HG03095 (cell line): Measurements from ENCODE around the gene ITGB1BP1.
"Not testable (repeated sequence)": the region's sequence is repeated elsewhere in the genome, so short reads cannot be mapped to it uniquely, and the experiment has no call there.

Experiments
- ATAC-seq: cut with Tn5 transposase; IDR thresholded peaks from one replicate; pipeline ENCODE4 v1.9.1; 2021; ENCODE audit warnings: moderate library complexity; ENCODE audit not compliant: unreplicated experiment

Gene ITGB1BP1

DNA sequence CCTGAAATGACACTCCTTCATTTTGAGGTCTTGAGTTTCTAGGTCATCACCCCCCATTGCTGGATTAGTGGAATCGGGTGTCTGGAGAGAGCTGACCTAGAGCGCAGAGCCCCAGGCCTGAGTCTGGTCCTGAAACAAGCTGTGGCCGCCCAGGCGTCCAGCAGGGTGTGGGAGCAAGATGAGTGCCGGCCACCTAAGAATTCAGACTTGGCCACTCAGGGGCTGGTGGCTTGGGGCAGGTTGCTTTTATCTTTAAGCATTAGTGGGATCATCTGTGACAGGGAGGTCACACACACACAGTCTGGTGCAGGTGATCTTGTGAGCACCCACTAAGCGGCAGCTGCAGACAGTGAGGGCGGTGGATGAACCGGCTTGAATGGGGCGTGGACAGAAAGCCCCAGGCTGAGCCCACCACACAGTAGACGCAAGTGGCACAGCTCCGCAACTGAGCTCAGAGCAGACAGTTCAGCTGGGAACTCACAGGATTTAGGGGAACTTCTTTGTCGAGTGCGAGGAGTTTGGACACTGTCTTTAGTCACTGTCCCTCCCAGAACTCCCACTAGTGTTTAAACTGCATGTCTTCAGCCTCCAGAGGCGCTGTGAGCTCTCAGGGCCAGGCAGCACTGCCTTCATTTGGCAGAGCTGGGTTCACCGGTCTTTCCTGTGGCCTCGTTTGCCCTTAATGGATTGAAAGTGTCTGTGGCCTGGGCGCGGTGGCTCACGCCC, 21.5 kb downstream of the ITGB1BP1 start:
- ATAC-seq, result no peak

DNA sequence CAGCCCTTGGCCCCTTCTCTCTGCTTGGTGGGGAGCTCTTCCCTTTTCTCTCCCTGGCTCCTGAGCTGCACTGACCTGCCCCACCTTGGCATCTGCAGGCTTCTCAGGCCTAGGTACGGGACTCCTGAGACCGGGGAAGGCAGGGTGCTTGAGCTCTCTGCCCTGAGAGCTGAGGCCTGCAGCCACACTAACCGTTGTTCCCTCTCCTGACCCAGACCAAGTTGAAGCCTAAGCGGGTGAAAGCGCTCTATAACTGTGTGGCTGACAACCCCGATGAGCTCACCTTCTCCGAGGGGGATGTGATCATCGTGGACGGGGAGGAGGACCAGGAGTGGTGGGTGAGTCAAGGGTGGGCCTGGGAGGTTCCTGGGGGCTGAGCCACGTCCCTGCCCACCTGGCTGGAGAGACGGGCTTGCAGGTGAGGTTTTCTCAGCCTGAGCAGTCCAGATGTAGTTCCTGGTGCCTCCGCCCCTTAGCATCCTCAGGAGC, 22.2 kb downstream of the ITGB1BP1 start:
- ATAC-seq, result no peak

DNA sequence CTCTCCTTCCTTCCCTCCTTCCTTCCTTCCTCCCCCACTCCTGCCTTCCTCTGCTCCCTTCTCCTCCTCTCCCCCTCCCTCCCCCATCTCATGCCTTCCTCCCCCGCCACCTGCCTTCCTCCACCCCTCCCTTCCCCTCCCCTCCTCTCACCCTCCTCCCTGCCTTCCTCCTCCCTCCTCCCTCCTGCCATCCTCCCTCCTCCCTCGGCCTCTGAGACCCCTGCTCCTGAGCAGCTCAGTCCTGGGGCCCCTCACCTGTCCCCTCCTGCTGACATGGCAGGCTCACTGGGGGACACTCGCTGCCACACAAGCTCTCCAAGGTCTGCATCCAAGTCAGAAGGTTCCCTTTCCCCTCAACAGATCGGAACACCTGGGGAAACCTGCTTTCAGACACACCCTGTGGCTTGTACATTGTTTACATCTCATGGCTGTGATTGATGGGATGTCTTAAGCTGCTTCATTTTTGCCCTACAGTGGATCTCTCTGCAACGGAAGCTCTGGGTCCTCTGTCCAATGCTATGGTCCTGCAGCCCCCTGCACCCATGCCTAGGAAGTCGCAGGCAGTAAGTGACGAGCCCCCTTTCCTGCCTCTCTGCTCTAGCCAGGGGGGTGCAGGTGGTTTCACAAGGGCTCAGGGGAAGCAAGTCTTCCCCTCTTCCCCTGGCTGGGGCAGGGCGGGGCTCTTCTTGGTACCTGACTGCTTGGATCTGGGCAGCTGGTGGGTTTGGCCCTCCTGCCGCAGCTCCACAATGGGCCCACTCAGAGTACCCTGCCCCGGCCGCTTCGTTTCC, 22.9 kb downstream of the ITGB1BP1 start:
- no peak for ATAC-seq

DNA sequence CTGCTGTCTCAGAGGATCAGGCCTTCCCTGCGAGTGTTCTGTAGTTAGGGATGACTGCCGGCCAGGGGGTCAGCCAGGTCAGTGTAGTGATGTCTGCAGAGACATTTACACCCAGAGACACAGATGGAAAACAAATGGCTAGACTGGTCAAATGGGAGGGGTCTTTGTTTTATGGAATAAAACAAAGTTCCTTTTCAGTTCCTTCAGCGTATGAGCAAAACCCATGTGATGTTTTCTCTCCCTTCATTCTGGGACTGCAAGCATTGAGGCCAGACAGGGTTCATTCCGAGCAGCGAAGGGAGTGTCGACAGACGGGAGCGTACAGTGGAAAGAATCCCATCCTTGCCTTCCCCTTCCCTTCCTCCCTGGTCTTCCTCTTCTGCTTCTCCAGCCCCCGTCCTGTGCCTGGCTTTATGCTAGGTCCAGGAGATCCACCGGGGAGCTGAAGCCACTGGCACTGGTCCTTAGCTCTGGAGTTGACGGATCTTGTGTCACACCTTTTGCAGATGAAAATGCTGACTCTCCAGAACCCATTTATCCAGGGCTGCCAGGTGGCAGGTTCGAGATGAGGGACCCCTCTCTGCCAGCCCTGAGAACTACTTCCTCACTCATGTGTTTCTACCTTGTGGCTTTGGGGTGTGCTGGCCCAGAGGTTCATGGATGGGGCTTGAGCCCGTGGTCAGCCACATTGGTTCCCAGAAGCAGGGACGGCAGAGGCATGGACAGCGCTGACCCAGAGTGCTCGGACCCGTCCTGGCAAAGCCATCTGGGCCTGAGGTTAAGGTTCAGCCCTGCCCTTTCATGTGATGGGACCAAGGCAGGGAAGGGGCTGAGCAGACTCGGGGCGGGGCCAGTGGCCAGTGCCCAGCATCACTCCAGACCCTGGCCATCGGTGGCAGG, 24.2 kb downstream of the ITGB1BP1 start:
- ATAC-seq, result no peak

DNA sequence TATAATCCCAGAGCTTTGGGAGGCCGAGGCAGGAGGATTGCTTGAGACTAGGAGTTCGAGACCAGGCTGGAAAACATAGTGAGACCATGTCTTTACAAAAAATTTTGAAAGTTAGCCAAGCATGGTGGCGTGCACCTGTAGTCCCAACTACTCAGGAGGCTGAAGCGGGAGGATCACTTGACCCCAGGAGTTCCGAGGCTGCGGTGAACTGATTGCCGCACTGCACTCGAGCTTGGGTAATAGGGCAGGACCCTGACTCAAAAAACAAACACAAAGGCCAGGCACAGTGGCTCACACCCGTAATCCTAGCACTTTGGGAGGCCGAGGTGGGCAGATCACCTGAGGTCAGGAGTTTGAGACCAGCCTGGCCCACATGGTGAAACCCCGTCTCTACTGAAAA, 25.1 kb downstream of the ITGB1BP1 start:
- not testable (repeated sequence) for ATAC-seq

DNA sequence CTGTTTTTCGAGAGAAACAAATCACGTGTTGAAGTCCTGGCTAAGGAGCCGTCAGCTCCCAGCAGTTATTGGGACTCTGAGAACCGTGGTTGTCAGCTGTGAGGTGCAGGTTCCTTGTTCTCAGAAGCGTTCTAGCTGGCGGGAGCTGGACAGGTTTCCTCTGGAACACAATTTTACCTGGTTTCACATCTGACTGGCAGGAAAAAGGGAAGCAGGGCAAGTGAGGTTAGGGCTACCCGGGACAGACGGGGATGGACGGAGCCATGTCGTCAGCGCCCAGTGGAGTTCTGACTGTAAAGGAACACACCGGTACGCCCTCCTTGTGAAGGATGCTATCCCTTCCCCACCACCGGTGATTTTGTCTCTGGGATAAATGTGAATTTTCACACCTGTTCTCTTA, 26.1 kb downstream of the ITGB1BP1 start:
- ATAC-seq, result no peak

DNA sequence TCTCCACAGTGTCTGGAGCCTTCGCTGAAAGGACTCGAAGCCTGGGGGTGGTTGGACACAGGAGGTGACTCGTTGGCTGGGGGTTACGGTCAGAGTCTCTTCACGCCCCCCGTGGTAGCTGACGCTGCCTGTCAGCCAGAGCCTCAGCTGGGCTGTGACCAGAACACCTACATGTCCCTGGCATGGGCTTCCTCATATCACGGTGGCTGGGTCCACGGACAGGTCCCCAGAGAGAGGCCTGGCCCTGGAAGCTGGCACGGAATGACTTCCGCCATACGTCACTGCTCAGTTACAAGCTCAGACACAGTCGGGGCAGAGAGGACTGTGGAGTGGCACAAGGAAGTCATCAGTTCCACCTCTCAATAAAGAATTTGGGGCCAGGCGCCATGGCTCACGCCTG, 28.5 kb downstream of the ITGB1BP1 start:
- no peak for ATAC-seq

DNA sequence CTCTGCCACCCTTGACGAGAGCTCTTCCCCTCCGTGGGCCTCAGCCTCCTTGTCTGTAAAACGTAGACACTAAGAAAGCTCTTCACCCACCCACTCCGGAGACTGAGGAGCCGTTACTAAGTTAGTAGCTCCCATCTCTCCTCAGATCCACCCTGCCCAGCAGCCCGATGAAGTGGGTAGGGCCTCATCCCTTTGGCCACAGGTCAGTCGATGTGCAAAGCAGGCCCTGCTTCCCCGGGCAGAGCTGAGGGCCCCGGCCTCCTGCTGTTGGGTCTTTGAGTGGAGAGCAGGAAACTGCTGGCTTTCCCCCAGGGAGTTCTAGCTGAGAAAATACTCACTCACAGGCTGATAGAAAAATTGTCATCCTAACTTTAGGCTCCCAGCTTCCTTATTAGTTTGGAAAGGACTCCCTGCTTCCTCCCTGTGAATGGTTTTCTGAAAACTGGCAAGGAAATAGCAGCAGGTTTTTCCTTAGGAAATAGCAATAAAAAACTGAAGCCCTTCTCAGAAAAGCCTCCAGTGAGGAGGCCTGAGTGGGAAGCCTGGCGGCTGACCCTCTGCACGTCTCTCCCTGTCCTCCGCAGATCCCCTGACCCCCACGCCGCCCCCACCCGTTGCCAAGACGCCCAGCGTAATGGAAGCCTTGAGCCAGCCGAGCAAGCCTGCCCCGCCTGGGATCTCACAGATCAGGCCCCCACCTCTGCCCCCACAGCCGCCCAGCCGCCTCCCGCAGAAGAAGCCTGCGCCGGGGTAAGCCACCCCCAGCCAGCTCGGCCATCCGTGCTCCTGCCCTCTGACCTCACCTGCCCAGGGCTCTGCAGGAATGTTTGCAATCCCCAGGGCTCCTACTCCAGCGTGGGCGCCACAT, 30.2 kb downstream of the ITGB1BP1 start:
- ATAC-seq, result no peak

DNA sequence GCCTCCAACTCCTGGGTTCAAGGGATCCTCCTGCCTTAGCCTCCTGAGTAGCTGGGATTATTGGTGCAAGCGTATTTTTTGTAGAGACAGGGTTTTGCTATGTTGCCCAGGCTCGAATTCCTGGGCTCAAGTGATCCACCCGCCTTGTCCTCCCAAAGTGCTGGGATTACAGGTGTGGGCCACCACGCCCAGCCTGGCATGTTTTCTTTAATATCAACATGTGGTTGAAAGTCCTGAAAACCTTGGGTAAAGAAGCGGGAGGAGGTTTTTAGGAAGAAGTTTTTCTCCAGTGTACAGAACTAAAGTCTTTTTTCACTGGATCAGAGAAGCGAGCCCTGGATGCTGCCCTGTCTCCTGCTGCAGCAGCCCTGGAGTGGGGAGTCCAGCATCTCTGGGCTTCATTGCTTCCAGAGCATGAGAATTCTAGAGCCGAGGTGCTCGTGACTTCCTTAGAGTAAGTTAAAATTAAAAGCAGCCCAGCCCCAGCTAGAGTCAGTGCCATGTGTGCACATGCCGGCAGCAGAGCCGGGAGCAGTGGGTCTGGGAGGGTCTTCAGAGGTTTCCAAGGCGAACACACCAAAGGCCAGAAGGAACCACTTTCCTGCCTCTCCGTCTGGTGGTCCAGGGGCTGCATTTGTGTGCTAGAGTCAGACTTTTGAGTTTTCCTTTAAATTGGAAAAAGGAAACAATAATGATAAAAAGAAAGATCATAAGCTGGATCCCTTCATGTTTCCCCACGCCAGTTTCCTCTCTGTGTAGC, 31.2 kb downstream of the ITGB1BP1 start:
- ATAC-seq, result no peak

DNA sequence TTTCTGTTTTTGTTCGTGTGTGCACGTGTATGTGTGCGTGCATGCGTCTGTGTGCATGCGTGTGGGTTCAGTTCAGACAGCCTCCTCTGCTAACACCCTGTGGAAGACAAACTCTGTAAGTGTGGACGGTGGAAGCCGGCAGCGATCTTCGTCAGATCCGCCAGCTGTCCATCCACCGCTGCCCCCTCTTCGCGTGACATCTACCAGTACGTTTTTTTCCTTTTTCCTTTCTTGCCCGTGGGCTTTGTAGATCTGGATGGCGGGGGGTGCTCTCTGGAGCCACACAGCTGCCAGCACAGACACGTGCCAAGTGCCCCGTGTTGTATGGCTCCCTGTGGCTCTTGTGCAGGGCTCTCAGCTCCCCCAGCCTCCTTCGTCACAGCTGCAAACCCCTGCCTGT, 32.3 kb downstream of the ITGB1BP1 start:
- ATAC-seq, result no peak

DNA sequence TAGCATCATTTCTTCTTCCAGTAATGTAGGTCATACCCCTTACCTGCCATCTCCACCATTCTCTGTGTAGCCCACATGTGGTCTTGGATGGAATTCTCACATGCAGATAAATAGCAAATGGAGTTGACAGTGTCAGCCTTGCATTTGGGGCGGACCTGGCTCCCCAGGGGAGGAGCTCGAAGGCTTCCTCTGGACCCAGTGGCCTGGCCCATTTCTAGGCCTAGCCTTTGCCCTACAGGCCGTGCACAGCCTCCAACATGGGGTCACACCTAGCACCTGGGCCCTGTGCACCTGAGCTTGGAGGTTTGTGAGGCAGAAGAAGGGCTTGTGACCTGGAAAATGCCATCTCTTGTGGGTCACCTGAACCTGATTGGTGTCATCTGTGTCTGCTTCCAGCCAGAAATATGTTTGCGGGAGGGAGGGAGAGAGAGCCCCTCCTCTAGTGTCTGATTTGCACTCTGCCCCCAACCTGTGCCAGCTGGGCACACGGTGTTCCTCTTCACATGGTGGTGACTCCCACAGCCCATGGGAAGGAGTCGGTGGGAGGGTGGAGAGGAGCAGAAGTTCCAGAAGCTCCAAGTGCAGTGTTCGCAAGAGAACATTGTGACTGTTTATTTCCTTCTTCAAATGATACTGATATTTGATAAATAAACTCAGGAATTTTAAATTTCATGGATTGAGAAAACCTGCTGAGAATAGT, 33.0 kb downstream of the ITGB1BP1 start:
- ATAC-seq, result no peak

DNA sequence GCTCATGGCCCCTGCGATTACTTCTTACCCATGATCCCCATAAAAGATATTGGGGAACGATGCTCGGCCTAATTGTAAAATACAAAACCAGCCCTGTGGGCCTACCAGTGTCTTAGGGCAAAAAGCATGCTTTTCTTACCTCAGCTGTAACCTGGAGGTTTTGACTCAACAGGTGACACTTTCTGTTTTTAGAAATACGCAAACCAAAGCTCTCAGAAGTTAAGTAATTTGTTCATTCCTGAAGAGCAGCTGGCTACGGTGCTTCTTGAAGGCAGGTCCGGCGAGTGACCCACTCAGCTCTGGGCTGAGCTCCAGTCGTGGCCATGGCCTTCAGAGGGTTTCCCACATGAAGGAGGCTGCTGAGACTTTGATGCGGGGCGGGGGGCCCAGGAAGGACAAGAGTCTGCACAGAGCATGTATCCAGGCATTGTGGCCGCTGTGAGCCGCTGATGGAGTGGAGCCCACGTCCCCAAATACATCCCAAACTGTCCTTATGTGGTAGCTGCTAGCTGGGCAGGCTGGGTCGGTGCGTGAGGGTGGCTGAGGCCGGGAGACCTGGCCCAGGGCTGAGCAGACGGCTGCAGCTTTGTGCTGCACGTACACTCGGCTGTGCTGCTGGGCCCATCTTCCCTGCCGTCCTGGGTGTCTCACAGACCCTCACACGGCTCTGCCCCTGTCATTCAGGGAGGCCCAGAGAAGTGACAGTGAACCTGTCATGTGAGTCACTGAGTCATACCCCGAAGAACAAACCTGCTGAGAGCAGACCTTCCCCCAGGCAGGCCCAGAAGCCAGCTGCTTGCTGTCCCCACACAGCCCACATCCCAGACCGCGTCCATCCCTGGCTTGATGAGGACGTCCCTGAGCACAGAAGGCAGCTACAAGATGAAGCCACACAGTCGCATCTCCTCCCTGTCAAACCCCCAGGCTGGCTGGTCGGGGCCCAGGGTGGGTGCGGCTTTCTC, 34.1 kb downstream of the ITGB1BP1 start:
- ATAC-seq, result no peak

DNA sequence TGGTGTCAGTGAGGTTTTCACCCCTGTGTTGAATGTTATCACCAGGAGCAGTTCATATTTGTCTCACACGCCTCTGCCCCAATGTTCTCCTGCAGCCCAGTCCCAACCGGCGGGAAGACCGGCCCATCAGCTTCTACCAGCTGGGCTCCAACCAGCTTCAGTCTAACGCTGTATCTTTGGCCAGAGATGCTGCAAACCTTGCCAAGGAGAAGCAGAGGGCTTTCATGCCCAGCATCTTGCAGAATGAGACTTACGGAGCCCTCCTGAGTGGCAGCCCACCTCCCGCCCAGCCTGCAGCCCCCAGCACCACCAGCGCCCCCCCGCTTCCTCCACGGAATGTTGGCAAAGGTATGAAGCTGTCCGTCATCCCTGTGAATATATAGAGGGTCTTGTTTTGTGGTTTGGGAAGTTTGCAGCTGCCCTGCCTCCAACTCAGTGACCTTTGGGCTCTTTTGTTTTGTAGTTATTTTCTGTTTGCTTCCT, 35.1 kb downstream of the ITGB1BP1 start:
- ATAC-seq, result no peak

DNA sequence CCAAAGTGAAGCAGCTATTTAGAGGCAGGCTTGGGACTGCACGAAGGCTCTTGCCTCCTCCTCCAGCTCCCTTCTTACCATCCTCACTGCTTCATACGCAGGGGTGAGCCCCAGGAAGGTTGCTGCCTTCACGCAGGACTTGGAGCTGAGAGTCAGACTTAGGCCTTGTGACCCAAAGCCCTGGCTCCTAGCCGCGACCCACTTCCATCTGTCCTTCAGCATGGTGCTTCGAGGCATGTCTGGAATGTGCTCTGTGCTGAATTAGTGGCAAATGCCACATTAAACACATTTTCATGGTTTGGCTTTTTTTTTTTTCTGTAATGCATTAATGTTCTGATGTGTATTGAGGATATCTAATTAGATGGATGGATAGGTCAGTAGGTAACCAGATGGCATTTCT, 37.5 kb downstream of the ITGB1BP1 start:
- ATAC-seq, result no peak

DNA sequence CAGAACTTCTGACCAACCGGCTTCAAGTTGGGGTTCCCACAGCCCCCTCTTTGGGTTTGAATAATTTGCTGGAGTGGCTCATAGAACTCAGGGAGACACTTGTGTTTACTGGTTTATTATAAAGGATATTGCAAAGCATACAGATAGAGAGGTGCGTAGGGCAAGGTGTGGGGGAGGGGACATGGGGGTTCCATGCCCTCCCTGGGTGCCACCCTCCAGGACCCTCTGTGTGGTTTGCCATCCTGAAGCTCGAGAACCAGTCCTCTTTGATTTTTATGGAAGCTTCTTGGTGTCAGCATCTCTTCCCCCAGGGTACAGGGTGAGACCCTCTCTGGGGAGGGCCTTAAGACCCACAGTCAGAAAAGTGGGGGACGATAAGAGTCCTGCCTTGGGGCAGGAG, 38.8 kb downstream of the ITGB1BP1 start:
- ATAC-seq, result no peak

DNA sequence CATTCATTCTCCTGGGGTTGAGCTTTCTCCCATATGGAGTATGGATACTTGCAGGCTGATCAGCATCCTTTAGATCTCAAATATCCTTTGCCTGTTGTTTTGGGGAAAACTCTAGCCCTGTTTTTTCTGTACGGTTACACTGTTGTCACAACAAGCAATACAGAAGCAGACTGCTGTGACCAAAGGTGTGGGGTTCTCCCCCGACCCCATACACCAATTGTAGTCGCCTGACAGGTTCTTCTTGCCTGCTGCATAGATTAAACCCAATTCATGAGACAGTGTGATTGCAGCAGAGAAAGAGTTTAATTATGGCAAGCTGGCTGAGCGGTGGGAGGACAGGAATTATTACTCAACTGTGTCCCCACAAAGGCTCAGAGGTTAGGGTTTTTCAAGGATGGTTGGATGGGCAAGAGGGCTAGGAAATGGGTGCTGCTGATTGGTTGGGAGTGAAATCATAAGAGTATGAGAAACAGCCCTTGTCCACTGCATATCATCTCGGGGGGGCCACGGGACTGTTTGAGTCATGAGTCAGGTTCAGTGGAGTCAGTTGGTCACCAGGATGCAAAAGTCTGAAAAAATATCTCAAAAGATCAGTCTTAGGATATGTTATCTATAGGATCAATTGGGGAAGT, 40.6 kb downstream of the ITGB1BP1 start:
- no peak for ATAC-seq
